ENCODE results near the gene DNAH12.

Gene DNAH12

DNA sequence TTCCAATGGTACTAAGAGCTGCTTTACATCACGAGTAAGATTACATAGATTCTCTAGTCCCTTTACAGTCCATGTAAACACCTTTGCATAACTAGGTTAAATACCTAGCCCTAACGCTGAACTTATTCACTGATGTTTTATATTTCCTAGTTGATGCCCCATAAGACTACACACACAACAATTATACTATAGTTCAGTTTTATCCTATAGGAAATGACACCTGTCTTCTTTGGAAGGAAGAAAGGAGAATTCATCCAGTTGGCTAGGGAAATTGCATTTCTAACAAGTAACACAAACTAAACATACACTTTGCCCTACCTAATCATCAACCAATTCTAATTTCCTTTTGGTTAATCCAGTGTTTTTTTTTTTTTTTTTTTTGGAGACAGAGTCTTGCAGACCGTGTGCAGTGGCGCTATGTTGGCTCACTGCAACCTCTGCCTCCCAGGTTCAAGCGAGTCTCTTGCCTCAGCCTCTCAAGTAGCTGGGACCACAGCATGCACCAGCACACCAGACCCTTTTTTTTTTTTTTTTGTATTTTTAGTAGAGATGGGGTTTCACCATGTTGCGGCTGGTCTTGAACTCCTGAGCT is 25.8 kb upstream of the DNAH12 start:
- Histone ChIP-seq H3K27me3 (ENCODE audit: control insufficient read depth, insufficient read depth, low read length) (no peaks in the 10 kb centered on the region), H3K4me1 (ENCODE audit: control insufficient read depth, insufficient read depth, low read length) (no peaks in the 10 kb centered on the region), H3K9ac (ENCODE audit: low read length) (no peak overlapping the region), H3K27ac (ENCODE audit: low read depth, low read length) (no peak overlapping the region), H3K4me3 (ENCODE audit: low read length) (no peak overlapping the region), H3K36me3 (ENCODE audit: control insufficient read depth, insufficient read depth, low read length) (peaks cover 9% of the 10 kb centered on the region)

- Histone ChIP-seq H3K9ac (ENCODE audit: low read length) (no peak overlapping the region), H3K27me3 (ENCODE audit: control insufficient read depth, insufficient read depth, low read length) (no peaks in the 10 kb centered on the region), H3K27ac (ENCODE audit: low read depth, low read length) (no peak overlapping the region), H3K4me1 (ENCODE audit: control insufficient read depth, insufficient read depth, low read length) (peaks cover 12% of the 10 kb centered on the region), H3K36me3 (ENCODE audit: control insufficient read depth, insufficient read depth, low read length) (peaks cover 5% of the 10 kb centered on the region), H3K4me3 (ENCODE audit: low read length) (no peak overlapping the region)
Measured at GRCh38 chr3:57559526-57559925, 15.4 kb upstream of the DNAH12 start.

GRCh38 chr3:57557085-57557537 is 13.0 kb upstream of the DNAH12 start:
- Histone ChIP-seq H3K9ac (ENCODE audit: low read length) (peak overlapping the region; percentile 92), H3K4me1 (ENCODE audit: control insufficient read depth, insufficient read depth, low read length) (peaks cover 12% of the 10 kb centered on the region), H3K27ac (ENCODE audit: low read depth, low read length) (peak overlapping the region; percentile 92), H3K4me3 (ENCODE audit: low read length) (peak overlapping the region; percentile 96), H3K27me3 (ENCODE audit: control insufficient read depth, insufficient read depth, low read length) (no peaks in the 10 kb centered on the region), H3K36me3 (ENCODE audit: control insufficient read depth, insufficient read depth, low read length) (peaks cover 5% of the 10 kb centered on the region)

- peaks cover 5% of the 10 kb centered on the region for H3K36me3 ChIP-seq (ENCODE audit: control insufficient read depth, insufficient read depth, low read length)
- peak overlapping the region; percentile 96 for H3K4me3 ChIP-seq (ENCODE audit: low read length)
- no peaks in the 10 kb centered on the region for H3K27me3 ChIP-seq (ENCODE audit: control insufficient read depth, insufficient read depth, low read length)
- peak overlapping the region; percentile 92 for H3K27ac ChIP-seq (ENCODE audit: low read depth, low read length)
- H3K9ac ChIP-seq (ENCODE audit: low read length), result peak overlapping the region; percentile 92
- peaks cover 12% of the 10 kb centered on the region for H3K4me1 ChIP-seq (ENCODE audit: control insufficient read depth, insufficient read depth, low read length)
Measured at GRCh38 chr3:57556459-57557084, 12.4 kb upstream of the DNAH12 start.

- H3K4me3 ChIP-seq (ENCODE audit: low read length), result peak within 1 kb of the TSS; percentile 96
- H3K9ac ChIP-seq (ENCODE audit: low read length), result peak within 1 kb of the TSS; percentile 92
- H3K27ac ChIP-seq (ENCODE audit: low read depth, low read length), result peak within 1 kb of the TSS; percentile 92
- peaks cover 5% of the 10 kb centered on the region for H3K36me3 ChIP-seq (ENCODE audit: control insufficient read depth, insufficient read depth, low read length)
- no peaks in the 10 kb centered on the region for H3K27me3 ChIP-seq (ENCODE audit: control insufficient read depth, insufficient read depth, low read length)
- H3K4me1 ChIP-seq (ENCODE audit: control insufficient read depth, insufficient read depth, low read length), result peaks cover 12% of the 10 kb centered on the region
Measured at GRCh38 chr3:57555738-57556458, 11.8 kb upstream of the DNAH12 start, which contains the start of gene PDE12. TSS of gene PDE12 (plus strand) at chr3:57556274. CDS start at chr3:57556380, 106 bp downstream.

DNA sequence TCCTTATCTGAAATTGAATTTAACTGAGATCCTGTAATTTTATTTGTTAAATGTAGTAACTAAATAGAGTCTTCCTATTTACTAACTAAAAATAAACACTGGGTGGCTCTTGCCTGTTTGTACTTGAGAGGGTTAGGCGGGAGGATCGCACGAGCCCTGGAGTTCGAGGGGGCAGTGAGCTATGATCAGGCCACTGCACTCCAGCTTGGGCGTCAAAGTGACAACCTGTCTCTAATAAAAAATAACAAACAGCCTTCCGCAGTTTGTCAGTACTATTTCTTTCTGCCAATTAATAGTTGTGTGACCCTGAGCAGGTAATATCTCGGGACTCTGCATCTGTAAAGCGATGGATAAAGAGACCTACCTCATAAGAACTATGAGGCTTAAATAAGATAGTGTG is 11.2 kb upstream of the DNAH12 start:
- peak overlapping the region; percentile 96 for H3K4me3 ChIP-seq (ENCODE audit: low read length)
- H3K4me1 ChIP-seq (ENCODE audit: control insufficient read depth, insufficient read depth, low read length), result peaks cover 12% of the 10 kb centered on the region
- peak overlapping the region; percentile 85 for H3K9ac ChIP-seq (ENCODE audit: low read length)
- H3K27me3 ChIP-seq (ENCODE audit: control insufficient read depth, insufficient read depth, low read length), result no peaks in the 10 kb centered on the region
- H3K27ac ChIP-seq (ENCODE audit: low read depth, low read length), result peak overlapping the region; percentile 92
- H3K36me3 ChIP-seq (ENCODE audit: control insufficient read depth, insufficient read depth, low read length), result peaks cover 5% of the 10 kb centered on the region

DNA sequence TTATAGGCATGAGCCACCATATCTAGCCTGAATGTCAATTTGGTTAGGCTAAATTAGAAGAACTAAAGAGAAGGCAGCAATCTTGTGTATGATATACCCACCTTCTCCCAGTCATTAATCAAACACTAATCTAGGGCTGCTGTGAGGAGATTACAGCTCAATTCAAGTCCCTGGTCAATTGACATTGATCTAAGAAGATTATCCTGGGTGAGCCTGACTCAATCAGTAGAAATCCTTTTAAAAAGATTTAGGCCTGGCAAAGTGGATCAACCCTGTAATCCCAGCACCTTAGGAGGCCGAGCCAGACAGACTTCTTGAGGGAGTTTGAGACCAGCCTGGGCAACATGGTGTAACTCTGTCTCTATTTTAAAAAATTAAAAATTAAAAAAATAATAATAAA is 2.5 kb upstream of the DNAH12 start:
- Histone ChIP-seq H3K27me3 (ENCODE audit: control insufficient read depth, insufficient read depth, low read length) (no peaks in the 10 kb centered on the region), H3K27ac (ENCODE audit: low read depth, low read length) (no peak overlapping the region), H3K4me1 (ENCODE audit: control insufficient read depth, insufficient read depth, low read length) (no peaks in the 10 kb centered on the region), H3K36me3 (ENCODE audit: control insufficient read depth, insufficient read depth, low read length) (no peaks in the 10 kb centered on the region), H3K9ac (ENCODE audit: low read length) (no peak overlapping the region), H3K4me3 (ENCODE audit: low read length) (no peak overlapping the region)

GRCh38 chr3:57545636-57546268 is 1.6 kb upstream of the DNAH12 start:
- H3K4me3 ChIP-seq (ENCODE audit: low read length), result no peak overlapping the region
- H3K27me3 ChIP-seq (ENCODE audit: control insufficient read depth, insufficient read depth, low read length), result no peaks in the 10 kb centered on the region
- H3K36me3 ChIP-seq (ENCODE audit: control insufficient read depth, insufficient read depth, low read length), result no peaks in the 10 kb centered on the region
- H3K4me1 ChIP-seq (ENCODE audit: control insufficient read depth, insufficient read depth, low read length), result no peaks in the 10 kb centered on the region
- H3K27ac ChIP-seq (ENCODE audit: low read depth, low read length), result no peak overlapping the region
- no peak overlapping the region for H3K9ac ChIP-seq (ENCODE audit: low read length)

DNA sequence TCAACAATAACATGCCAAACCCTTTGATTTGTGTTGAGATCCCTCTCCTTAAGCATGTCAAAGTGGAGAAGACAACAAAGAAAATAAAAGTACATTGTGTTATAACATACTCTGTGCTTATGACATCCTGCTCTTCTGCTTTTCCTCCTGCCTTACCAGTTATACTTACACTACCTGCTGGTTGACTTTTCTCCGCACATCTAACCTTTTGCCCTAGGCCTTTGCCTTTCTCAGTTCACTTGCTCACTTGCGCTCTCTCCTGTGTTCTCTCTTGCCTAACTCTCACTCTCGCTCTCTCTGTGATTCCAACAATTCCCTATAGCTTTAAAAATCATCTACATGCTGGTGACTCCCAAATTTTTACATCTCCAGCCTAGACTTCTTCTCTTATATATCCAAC is 5.7 kb downstream of the DNAH12 start:
- H3K36me3 ChIP-seq (ENCODE audit: control insufficient read depth, insufficient read depth, low read length), result no peaks in the 10 kb centered on the region
- H3K27ac ChIP-seq (ENCODE audit: low read depth, low read length), result no peak overlapping the region

DNA sequence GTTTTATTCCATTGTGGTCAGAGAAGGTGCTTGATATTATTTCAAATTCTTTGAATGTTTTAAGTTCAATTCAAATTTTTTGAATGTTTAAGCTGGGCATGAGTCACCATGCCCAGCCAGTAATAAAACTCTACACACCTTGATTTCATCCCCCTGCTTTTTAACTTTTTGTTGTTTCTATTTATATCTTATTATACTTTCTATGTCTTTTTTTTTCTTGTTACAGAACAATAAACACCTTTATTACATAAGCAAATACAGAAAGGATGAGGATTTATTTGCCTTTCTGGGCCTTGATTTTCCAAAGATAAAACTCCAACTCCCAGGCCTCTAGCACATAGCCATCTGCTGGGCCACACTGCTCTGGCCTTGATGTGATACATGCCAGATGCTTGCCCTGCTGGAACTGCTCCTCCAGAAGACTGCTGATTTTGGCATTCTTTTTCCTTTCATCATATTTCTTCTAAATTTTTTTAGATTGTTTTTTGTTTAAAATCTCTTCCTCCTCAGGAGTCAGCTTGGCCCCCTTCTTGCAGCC is 14.0 kb downstream of the DNAH12 start:
- Histone ChIP-seq H3K9ac (ENCODE audit: low read length) (no peak overlapping the region), H3K4me3 (ENCODE audit: low read length) (no peak overlapping the region), H3K4me1 (ENCODE audit: control insufficient read depth, insufficient read depth, low read length) (no peaks in the 10 kb centered on the region), H3K36me3 (ENCODE audit: control insufficient read depth, insufficient read depth, low read length) (no peaks in the 10 kb centered on the region), H3K27me3 (ENCODE audit: control insufficient read depth, insufficient read depth, low read length) (no peaks in the 10 kb centered on the region), H3K27ac (ENCODE audit: low read depth, low read length) (no peak overlapping the region)

More for the DNA sequence above, 5.7 kb downstream of the DNAH12 start:
- no peak overlapping the region for H3K9ac ChIP-seq (ENCODE audit: low read length)
- no peaks in the 10 kb centered on the region for H3K27me3 ChIP-seq (ENCODE audit: control insufficient read depth, insufficient read depth, low read length)
- H3K4me1 ChIP-seq (ENCODE audit: control insufficient read depth, insufficient read depth, low read length), result no peaks in the 10 kb centered on the region
- H3K4me3 ChIP-seq (ENCODE audit: low read length), result no peak overlapping the region

GRCh38 chr3:57518276-57518915 is 25.7 kb downstream of the DNAH12 start:
- Histone ChIP-seq H3K4me1 (ENCODE audit: control insufficient read depth, insufficient read depth, low read length) (no peaks in the 10 kb centered on the region), H3K4me3 (ENCODE audit: low read length) (no peak overlapping the region), H3K27ac (ENCODE audit: low read depth, low read length) (no peak overlapping the region), H3K27me3 (ENCODE audit: control insufficient read depth, insufficient read depth, low read length) (no peaks in the 10 kb centered on the region), H3K9ac (ENCODE audit: low read length) (no peak overlapping the region), H3K36me3 (ENCODE audit: control insufficient read depth, insufficient read depth, low read length) (no peaks in the 10 kb centered on the region)

DNA sequence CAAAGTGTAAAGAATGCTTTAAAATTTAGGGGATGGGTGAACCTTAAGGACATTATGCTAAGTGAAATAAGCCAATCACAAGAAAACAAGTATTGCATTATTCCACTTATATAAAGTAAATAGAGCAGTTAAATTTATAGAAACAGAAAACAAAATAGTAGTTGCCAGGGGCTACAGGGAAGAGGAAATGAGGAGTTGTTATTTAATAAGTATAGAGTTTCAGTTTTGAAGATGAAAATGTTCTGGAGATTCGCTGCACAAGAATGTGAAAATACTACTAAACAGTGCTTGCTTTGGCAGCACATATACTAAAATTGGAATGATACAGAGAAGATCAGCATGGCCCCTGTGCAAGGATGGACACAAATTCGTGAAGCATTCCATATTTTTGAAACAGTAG is 32.0 kb downstream of the DNAH12 start:
- H3K9ac ChIP-seq (ENCODE audit: low read length), result no peak overlapping the region
- H3K27me3 ChIP-seq (ENCODE audit: control insufficient read depth, insufficient read depth, low read length), result no peaks in the 10 kb centered on the region
- no peak overlapping the region for H3K27ac ChIP-seq (ENCODE audit: low read depth, low read length)
- no peak overlapping the region for H3K4me3 ChIP-seq (ENCODE audit: low read length)
- no peaks in the 10 kb centered on the region for H3K4me1 ChIP-seq (ENCODE audit: control insufficient read depth, insufficient read depth, low read length)
- H3K36me3 ChIP-seq (ENCODE audit: control insufficient read depth, insufficient read depth, low read length), result no peaks in the 10 kb centered on the region
